GM13977 (cell line): ENCODE results near the gene FAM107B.

Experiments
- DNase-seq: peaks from one replicate; pipeline ENCODE4 v3.0.0; 2012; ENCODE audit warnings: low spot score
- CTCF ChIP-seq: IDR thresholded peaks from 2 replicates; pipeline ENCODE4 v1.5.1; 2012; ENCODE audit warnings: mild to moderate bottlenecking, control low read depth; ENCODE audit not compliant: insufficient read depth; ENCODE audit errors: extremely low read depth, missing control alignments
- in situ Hi-C: fragments of 300-500 bp; cut with MboI; formaldehyde crosslinking; loops from one replicate; pipeline ENCODE4 v1.12.0; 2022; ENCODE audit warnings: low sequenced_read_pairs, low pct_unique_long_range_greater_than_20kb, mixed read lengths, inconsistent platforms; ENCODE audit not compliant: unreplicated experiment

FAM107B gene

GRCh38 chr10:14478201-14478600, 296.5 kb downstream of the FAM107B start:
- TF ChIP-seq CTCF, result no peak
- in situ Hi-C loops, result no loop called here
- no peak for DNase-seq

- no peak for TF ChIP-seq CTCF
- no peak for DNase-seq
- in situ Hi-C loops, result no loop called here
Measured at GRCh38 chr10:14477408-14477710, 297.3 kb downstream of the FAM107B start.

GRCh38 chr10:14476641-14477407, 297.9 kb downstream of the FAM107B start:
- no peak for TF ChIP-seq CTCF
- no peak for DNase-seq
- in situ Hi-C loops, result no loop called here

GRCh38 chr10:14476006-14476405, 298.7 kb downstream of the FAM107B start:
- no peak for DNase-seq
- in situ Hi-C loops, result no loop called here
- no peak for TF ChIP-seq CTCF

GRCh38 chr10:14474656-14475055, 300.0 kb downstream of the FAM107B start:
- in situ Hi-C loops, result no loop called here
- no peak for TF ChIP-seq CTCF
- DNase-seq, result no peak

GRCh38 chr10:14470920-14471319, 303.8 kb downstream of the FAM107B start:
- in situ Hi-C loops, result no loop called here
- TF ChIP-seq CTCF, result no peak
- no peak for DNase-seq
